ENCODE results near the gene RHOV. TPM values are rescaled to one million over a fixed set of nuclear protein-coding genes. Genes with fewer than 3 reads are reported as not detected.

RHOV gene
- total and polyA plus RNA-seq, 2 of the 4 experiments (the other 2 are of a cell fraction) = 0.10 TPM; not detected in 1

GRCh38 chr15:40906991-40907802 is 33.2 kb upstream of the RHOV start:
- peak overlapping the region; percentile 71 to 88; a peak in 3 of 4 replicates for H4K8ac ChIP-seq (ENCODE audit: low read depth in 2 of 2, low read length in 2 of 2)
- peak overlapping the region; percentile 80 for H2BK120ac ChIP-seq (ENCODE audit: low read depth, low read length)
- DNase-seq (peak; percentile 41), ATAC-seq (ENCODE audit: low read depth) (no peak)
- no TSS peak for BruUV-seq (replicated peaks)
- H3K4me2 ChIP-seq (ENCODE audit: low read depth, low read length) = peak overlapping the region; percentile 95
- intact Hi-C loops (cut with micrococcal nuclease) = loop anchor here (1.0 to 10.0 kb wide), 3 partner anchors 106 to 208 kb away; partner anchors contain the start of gene INO80
- H3K23ac ChIP-seq (ENCODE audit: low read depth, low read length) = no peak overlapping the region; the same call in 1 of the 2 replicates
- ChIA-PET CTCF (interaction anchor here (0.6 to 2.1 kb wide), 3 partner anchors 114 to 279 kb away, joined by 3 to 6 read pairs (median 5); no protein-coding TSS in a partner anchor), POLR2A (ENCODE audit: unreplicated experiment) (no interaction called here)
- H3K79me1 ChIP-seq (ENCODE audit: low read depth in 1 of 2, low read length in 2 of 2) = peaks cover 0 to 30% of the 10 kb centered on the region in 2 experiments; a peak in 2 of 4 replicates
- H3K9me3 ChIP-seq (ENCODE audit: control insufficient read depth, insufficient read depth, low read length) = no peaks in the 10 kb centered on the region
- TF ChIP-seq NFE2L2 (IDR thresholded peaks at IDR 0.05; ENCODE audit: low read depth, low read length) (no peak), SMC3 (IDR thresholded peaks at IDR 0.05; ENCODE audit: low read depth, low read length) (no peak), BHLHE40 (IDR thresholded peaks at IDR 0.05; ENCODE audit: low read depth, low read length) (no peak), RCOR1 (IDR thresholded peaks at IDR 0.05; ENCODE audit: insufficient replicate concordance, low read length) (no peak), FOS (IDR thresholded peaks at IDR 0.05; ENCODE audit: low read depth, low read length) (no peak)
- TF ChIP-seq, protein P1, sequence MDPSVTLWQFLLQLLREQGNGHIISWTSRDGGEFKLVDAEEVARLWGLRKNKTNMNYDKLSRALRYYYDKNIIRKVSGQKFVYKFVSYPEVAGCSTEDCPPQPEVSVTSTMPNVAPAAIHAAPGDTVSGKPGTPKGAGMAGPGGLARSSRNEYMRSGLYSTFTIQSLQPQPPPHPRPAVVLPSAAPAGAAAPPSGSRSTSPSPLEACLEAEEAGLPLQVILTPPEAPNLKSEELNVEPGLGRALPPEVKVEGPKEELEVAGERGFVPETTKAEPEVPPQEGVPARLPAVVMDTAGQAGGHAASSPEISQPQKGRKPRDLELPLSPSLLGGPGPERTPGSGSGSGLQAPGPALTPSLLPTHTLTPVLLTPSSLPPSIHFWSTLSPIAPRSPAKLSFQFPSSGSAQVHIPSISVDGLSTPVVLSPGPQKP (IDR thresholded peaks at IDR 0.05; ENCODE audit: borderline replicate concordance, low read depth, low read length) = no peak
- peak overlapping the region; percentile 57 for H3K9ac ChIP-seq (ENCODE audit: low read depth, low read length)
- H3K4me3 ChIP-seq (ENCODE audit: insufficient read depth, low read depth, low read length) = no peak overlapping the region
- peak overlapping the region; percentile 78 for H3K27ac ChIP-seq (ENCODE audit: insufficient read depth, low read length)
- no peak overlapping the region for H3K56ac ChIP-seq (ENCODE audit: extremely low read depth, insufficient read depth, low read length)
- no peak overlapping the region; the same call in 1 of the 2 replicates for H3K18ac ChIP-seq (ENCODE audit: low read depth, low read length)
- dilution Hi-C loops (cut with HindIII; ENCODE audit: low sequenced_read_pairs, unreplicated experiment) = no loop called here
- peak overlapping the region; percentile 84 for H2BK5ac ChIP-seq (ENCODE audit: low read depth, low read length, poor library complexity, severe bottlenecking)
- no peak overlapping the region; the same call in 1 of the 2 replicates for H2BK20ac ChIP-seq (ENCODE audit: low read depth, low read length)
- peak overlapping the region; percentile 62 for H4K5ac ChIP-seq (ENCODE audit: low read depth, low read length)
- peaks cover 22% of the 10 kb centered on the region for H3K36me3 ChIP-seq (ENCODE audit: control insufficient read depth, insufficient read depth, low read length)
- H2AK9ac ChIP-seq (replicated peaks; ENCODE audit: low read depth, low read length, poor library complexity) = peak overlapping the region; percentile 94
- no peaks in the 10 kb centered on the region for H3K27me3 ChIP-seq (ENCODE audit: control insufficient read depth, insufficient read depth, low read length)
- H2BK15ac ChIP-seq (ENCODE audit: low read depth, low read length) = no peak overlapping the region
- peak overlapping the region; percentile 57 for H4K91ac ChIP-seq (ENCODE audit: insufficient read depth, low read depth, low read length)
- peak overlapping the region; percentile 87 for H3K14ac ChIP-seq (replicated peaks; ENCODE audit: low read depth, low read length)
- H3K9me1 ChIP-seq (ENCODE audit: insufficient read depth, low read length) = peaks cover 6% of the 10 kb centered on the region; the same call in 1 of the 2 replicates
- H3K4me1 ChIP-seq (ENCODE audit: control insufficient read depth, insufficient read depth, low read length) = peaks cover 18% of the 10 kb centered on the region
- H2AK5ac ChIP-seq (ENCODE audit: low read depth, low read length) = peak overlapping the region; percentile 74
- H4K20me1 ChIP-seq (ENCODE audit: insufficient read depth, low read length) = peaks cover 21% of the 10 kb centered on the region
- WGBS, 2 experiments (ENCODE audit: extremely low coverage in 2 of 2, insufficient read length in 1 of 2) = 24% methylated on average over 7 of the region's 22 CpGs; no CpG with 5 or more reads in 1 of the 2 experiments
- peak overlapping the region; percentile 89 for H3K4ac ChIP-seq (ENCODE audit: low read depth, low read length)
- in situ Hi-C loops (cut with MboI; ENCODE audit: low sequenced_read_pairs) = loop anchor here (10.0 kb wide), 1 partner anchor 118 kb away; no protein-coding TSS in a partner anchor
- peak overlapping the region; percentile 90 for H2AFZ ChIP-seq (replicated peaks; ENCODE audit: low read length, poor library complexity)

All from IMR-90 (cell line).